IPS-15b (cell line): ENCODE measurements around the gene MAG.

Source experiments
- H3K27me3 ChIP-seq: one replicate; pipeline ENCODE4 v1.6.1; 2013; ENCODE audit warnings: low read length; ENCODE audit not compliant: control insufficient read depth, insufficient read depth
- H3K36me3 ChIP-seq: one replicate; pipeline ENCODE4 v1.6.1; 2013; ENCODE audit warnings: low read length; ENCODE audit not compliant: control insufficient read depth, insufficient read depth
- H3K4me1 ChIP-seq: one replicate; pipeline ENCODE4 v1.6.1; 2013; ENCODE audit warnings: mild to moderate bottlenecking, low read length; ENCODE audit not compliant: control insufficient read depth, insufficient read depth
- H3K4me3 ChIP-seq: one replicate; pipeline ENCODE4 v1.5.1; 2013; ENCODE audit warnings: low read depth, low read length
- H3K9ac ChIP-seq: one replicate; pipeline ENCODE4 v1.6.1; 2013; ENCODE audit warnings: low read depth, mild to moderate bottlenecking, low read length
- H3K9me3 ChIP-seq: one replicate; pipeline ENCODE4 v1.6.1; 2013; ENCODE audit warnings: mild to moderate bottlenecking, low read length; ENCODE audit not compliant: control insufficient read depth, insufficient read depth

Gene MAG

DNA sequence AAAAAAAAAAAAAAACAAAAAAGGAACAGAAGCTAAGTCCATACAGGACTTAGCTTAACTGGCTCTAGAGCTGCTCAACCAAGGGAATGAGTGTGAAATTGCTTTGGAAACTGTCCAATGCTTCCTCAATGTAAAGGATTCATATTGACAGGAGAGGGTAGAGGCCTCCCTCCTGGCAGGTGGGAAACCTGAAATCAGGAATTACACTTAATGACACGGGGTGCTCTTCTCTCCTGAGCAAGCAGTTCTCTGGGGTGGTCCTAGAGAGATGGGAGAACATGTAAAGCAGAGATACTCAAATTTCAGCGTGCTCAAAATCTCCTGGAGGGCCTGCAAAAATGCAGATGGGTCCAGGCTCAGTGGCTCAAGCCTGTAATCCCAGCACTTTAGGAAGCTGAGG lies 3.6 kb upstream of the MAG start:
- Histone ChIP-seq H3K4me3 (no peak overlapping the region), H3K36me3 (no peaks in the 10 kb centered on the region), H3K9ac (no peak overlapping the region), H3K9me3 (no peaks in the 10 kb centered on the region), H3K27me3 (no peaks in the 10 kb centered on the region), H3K4me1 (peaks cover 5% of the 10 kb centered on the region)

DNA sequence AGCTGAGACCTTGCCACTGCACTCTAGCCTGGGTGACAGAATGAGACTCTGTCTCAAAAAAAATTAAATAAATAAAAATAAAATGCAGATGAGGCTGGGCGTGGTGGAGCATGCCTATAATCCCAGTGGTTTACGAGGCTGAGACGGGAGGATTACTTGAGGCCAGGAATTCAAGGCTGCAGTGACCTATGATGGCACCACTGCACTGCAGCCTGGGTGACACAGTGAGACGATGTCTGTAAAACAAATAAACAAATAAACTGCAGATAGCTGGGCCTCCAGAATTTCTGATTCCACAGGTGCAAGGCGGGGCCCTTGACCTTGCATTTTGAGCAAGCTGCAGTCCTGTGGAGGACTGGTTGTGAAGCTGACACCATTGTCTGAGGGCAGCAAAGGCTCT lies 3.1 kb upstream of the MAG start:
- Histone ChIP-seq H3K4me1 (peaks cover 5% of the 10 kb centered on the region), H3K4me3 (no peak overlapping the region), H3K36me3 (no peaks in the 10 kb centered on the region), H3K27me3 (no peaks in the 10 kb centered on the region), H3K9ac (no peak overlapping the region), H3K9me3 (no peaks in the 10 kb centered on the region)

DNA sequence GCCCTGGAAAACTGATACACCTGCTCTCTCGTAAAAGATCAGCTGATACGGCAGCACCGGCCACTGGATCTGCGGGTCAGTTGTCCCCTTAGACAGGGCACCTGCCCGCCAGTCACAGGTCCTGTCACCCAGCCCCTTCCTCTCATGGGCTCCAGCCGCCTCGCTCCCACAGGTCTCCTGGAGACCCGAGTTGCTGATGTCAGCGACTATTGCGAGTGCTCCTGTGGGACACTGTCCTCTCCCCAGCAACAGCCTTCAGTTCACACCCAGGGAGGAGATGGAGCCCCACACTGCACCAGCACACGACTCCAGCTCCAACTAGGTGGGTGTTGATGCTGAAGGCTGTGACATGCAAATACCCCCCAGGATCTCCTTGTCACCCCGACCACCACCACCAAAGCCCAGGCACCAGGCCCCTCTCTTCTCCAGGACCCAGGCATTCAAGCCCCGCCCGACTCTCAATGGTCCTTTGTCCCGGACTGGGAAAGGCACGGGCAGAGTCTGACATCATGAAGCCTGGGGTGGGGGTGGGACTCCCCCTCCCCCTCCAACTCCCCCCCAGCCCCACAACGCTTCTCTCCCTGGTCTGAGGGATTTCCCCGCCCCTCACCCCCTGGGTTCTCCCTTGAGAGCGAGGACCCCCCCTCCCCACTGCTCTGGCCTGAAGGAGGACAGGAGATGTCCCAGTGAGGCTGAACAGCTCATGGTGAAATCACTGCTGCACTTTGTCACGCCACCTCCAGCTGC lies 1.4 kb upstream of the MAG start:
- H3K9me3 ChIP-seq: no peaks in the 10 kb centered on the region
- H3K4me1 ChIP-seq: no peaks in the 10 kb centered on the region
- H3K36me3 ChIP-seq: no peaks in the 10 kb centered on the region
- no peak overlapping the region for H3K9ac ChIP-seq
- H3K27me3 ChIP-seq: no peaks in the 10 kb centered on the region
- no peak overlapping the region for H3K4me3 ChIP-seq

DNA sequence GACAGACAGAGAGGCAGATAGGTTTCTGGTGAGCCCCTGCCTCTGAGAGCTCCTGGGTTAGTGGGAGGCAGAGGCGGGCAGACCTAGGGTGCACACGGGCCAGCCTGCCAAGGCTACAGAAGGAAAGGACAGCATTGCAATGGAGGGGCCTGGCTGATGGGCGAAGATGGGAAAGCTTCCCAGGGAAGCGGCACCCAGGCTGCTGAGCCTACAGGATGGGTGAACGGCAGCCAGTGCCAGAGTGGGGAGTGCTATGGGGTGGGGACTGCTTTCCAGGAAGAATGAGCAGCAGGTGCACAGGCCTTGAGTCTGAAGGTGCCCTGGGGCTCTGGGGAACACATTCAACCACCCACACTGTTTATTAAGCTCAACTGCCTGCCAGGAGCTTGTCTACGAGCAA lies 702 bp upstream of the MAG start:
- Histone ChIP-seq H3K4me1 (no peaks in the 10 kb centered on the region), H3K27me3 (no peaks in the 10 kb centered on the region)

DNA sequence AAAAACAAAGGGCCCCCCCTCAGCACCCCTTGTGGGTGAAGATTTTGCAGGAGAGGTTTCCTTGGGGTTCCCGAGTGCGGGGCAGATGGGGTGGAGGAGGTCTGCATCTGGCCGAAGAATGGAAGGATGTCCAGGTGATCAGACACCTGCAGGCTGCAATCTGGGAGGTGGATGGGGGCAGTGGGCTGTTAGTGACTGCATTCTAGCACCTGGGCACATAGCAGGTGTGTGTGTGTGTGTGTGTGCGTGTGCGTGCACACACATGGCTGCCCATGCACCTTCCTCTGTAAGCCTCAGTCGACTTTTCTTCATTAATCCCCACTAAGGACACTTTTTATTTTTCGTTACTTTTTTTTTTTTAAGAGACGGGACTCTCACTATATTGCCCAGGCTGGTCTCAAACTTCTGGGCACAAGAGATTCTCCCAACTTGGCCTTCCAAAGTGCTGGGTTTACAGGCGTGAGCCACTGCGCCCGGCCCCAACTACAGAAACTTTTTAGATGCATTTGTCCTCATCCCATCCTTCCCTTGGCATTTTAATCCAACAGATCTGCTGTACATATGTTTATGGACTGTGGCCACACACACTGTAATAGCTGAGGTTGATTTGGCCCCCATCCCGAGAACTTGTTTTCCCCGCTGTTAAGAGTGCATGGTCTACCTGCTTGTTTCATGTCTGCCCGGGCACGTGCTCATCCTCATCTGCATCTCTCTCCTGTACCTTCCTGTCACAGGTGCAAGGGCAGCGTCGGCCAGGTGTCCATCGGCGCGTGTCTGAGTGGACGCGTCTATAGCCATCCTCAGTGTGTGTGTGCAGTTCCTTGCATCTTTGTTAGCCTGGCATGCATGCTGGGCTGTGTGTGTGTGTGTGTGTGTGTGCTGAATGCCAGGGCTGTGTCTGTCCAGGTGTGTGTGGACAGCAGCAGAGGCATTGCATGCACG lies 731 bp downstream of the MAG start:
- H3K27me3 ChIP-seq: no peaks in the 10 kb centered on the region
- H3K9me3 ChIP-seq: no peaks in the 10 kb centered on the region
- no peak overlapping the region for H3K9ac ChIP-seq
- H3K4me1 ChIP-seq: no peaks in the 10 kb centered on the region
- no peak overlapping the region for H3K4me3 ChIP-seq
- no peaks in the 10 kb centered on the region for H3K36me3 ChIP-seq

More for the DNA sequence above, 702 bp upstream of the MAG start:
- H3K4me3 ChIP-seq: no peak overlapping the region
- H3K9ac ChIP-seq: no peak overlapping the region
- no peaks in the 10 kb centered on the region for H3K9me3 ChIP-seq
- no peaks in the 10 kb centered on the region for H3K36me3 ChIP-seq

DNA sequence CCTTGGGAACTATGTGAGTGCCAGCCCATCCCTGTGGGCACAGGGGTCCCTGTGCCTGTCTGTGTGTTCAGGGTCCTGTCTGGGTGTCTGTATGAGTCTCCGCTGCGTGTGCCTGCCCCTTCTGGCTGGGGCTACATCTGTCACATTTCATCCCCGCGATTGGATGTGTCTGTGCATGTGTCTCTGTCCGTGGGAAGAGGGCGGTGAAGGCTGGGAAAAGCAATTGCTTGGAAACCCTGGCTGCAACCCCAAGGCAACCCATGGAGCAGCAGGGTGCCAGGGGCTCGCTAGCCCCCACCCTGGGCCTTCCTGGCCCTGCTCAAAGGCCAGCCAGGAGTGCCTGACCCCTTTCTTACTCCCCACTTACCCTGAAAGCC lies 1.4 kb downstream of the MAG start:
- Histone ChIP-seq H3K36me3 (no peaks in the 10 kb centered on the region), H3K4me1 (no peaks in the 10 kb centered on the region), H3K27me3 (no peaks in the 10 kb centered on the region), H3K9ac (no peak overlapping the region), H3K9me3 (no peaks in the 10 kb centered on the region), H3K4me3 (no peak overlapping the region)

DNA sequence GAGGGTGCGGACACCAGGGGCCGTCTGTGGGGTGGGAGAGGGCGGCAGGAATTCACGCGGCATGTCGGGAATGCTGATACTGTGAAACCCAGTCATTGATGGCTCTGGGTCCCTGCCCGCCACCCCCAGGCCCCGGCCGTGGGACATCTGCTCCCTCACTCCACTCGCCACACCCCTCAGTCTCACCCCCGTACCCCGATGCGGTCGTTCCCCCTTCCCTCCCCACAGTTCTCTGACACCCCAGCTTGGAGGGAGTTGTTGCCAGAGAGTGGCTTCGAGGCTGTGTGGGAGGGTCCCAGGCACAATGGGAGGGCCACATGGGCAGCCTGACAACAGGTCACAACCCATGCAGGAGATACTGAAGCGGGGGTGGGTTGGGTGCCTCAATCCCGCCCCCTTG lies 1.8 kb downstream of the MAG start:
- peaks cover under 1% of the 10 kb centered on the region for H3K27me3 ChIP-seq
- no peaks in the 10 kb centered on the region for H3K9me3 ChIP-seq
- no peaks in the 10 kb centered on the region for H3K4me1 ChIP-seq
- H3K4me3 ChIP-seq: no peak overlapping the region
- H3K36me3 ChIP-seq: no peaks in the 10 kb centered on the region
- no peak overlapping the region for H3K9ac ChIP-seq

DNA sequence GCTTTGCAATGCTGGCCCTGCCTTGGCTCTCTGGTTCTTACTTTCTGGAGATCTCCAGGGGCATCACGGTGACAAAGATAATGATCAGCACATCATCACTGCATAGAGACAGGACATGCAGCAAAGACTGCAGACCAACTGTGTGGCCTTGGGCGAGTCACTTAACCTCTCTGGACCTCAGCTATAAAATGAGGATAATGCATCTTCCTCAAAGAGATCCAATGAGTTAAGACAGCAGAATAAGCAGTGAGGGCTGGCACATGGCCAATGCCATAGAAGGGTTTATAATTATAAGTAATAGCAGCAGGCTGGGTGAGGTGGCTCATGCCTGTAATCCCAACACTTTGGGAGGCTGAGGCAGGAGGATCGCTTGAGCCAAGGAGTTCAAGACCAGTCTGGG lies 2.4 kb downstream of the MAG start:
- no peak overlapping the region for H3K4me3 ChIP-seq
- no peaks in the 10 kb centered on the region for H3K9me3 ChIP-seq
- no peaks in the 10 kb centered on the region for H3K36me3 ChIP-seq
- no peak overlapping the region for H3K9ac ChIP-seq
- H3K4me1 ChIP-seq: no peaks in the 10 kb centered on the region
- peaks cover 3% of the 10 kb centered on the region for H3K27me3 ChIP-seq

DNA sequence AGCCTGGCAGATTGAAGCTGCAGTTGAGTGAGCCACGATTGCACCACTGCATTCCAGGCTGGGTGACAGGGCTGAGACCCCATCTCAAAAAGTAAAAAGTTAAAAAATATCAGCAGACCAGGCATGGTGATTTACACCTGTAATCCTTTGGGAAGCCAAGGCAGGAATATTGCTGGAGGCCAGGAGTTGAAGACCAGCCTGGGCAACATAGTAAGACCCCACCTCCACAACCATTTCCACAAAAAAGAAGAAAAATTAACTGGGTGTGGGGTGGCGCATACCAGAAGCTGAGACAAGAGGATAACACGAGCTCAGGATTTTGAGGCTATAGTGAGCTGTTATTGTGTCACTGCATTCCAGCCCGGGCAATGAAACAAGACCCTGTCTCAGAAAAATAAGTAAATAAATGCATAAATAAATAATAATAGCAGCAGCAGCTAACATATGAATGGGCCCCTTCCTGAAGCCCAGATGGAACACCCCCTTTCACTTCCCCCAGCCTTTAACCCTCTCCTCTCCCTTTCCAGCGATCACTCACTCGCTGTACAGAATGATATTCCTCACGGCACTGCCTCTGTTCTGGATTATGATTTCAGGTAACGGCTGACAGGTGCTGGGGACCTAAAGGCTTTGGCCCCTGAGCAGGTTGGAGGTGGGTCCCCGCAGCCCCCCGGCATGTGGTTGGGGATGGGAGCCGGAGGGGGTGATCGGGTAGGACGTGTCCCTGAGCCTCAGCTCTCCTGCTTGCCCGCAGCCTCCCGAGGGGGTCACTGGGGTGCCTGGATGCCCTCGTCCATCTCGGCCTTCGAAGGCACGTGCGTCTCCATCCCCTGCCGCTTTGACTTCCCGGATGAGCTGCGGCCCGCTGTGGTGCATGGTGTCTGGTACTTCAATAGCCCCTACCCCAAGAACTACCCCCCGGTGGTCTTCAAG lies 3.2 kb downstream of the MAG start:
- no peak overlapping the region for H3K9ac ChIP-seq
- no peak overlapping the region for H3K4me3 ChIP-seq
- H3K4me1 ChIP-seq: no peaks in the 10 kb centered on the region

DNA sequence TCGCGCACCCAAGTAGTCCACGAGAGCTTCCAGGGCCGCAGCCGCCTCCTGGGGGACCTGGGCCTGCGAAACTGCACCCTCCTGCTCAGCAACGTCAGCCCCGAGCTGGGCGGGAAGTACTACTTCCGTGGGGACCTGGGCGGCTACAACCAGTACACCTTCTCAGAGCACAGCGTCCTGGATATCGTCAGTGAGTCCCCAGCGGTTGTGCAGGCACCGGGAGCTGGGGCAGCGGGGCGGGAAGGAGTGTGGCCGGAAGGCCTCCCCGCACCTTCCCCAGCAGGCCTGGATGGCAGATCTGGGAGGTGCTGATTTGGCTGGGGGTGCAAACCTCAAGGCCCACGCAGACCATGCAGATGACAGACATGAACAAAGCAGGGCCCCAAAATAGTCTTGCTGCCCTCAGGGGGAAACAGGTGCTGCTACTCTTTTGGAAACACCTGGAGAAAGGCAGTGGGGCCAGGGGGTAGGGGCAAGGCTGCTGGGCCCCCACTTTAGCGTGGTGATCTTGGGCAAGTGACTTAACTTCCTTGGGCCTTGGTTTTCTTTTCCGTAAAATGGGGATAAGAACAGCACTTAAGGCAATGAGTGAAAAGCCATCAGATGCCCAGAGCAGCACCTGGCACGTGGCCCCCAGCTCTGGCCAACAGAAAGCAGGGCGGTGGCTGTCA lies 4.0 kb downstream of the MAG start:
- Histone ChIP-seq H3K9me3 (no peaks in the 10 kb centered on the region), H3K36me3 (no peaks in the 10 kb centered on the region), H3K9ac (no peak overlapping the region), H3K4me1 (no peaks in the 10 kb centered on the region), H3K27me3 (peaks cover 3% of the 10 kb centered on the region), H3K4me3 (no peak overlapping the region)

More for the DNA sequence above, 3.2 kb downstream of the MAG start:
- no peaks in the 10 kb centered on the region for H3K9me3 ChIP-seq
- no peaks in the 10 kb centered on the region for H3K36me3 ChIP-seq
- peaks cover 3% of the 10 kb centered on the region for H3K27me3 ChIP-seq
